Transverse colon (tissue), 3 donors: ENCODE measurements around the gene OR56B4.

Source experiments
- POLR2A ChIP-seq: fragments of 450-650 bp; IDR thresholded peaks from one replicate; pipeline ENCODE4 v1.6.1; 2016; ENCODE audit warnings: antibody characterized with exemption, mild to moderate bottlenecking, moderate library complexity
- TF ChIP-seq, protein P1 (sequence below), 5 experiments: fragments of 200-600 bp in 3 of 5; fragments of 450-650 bp in 2 of 5; sonication (generic) in 3 of 5; IDR thresholded peaks; 1 replicate in 2 of 5; 2 replicates in 3 of 5; pipeline ENCODE4 v1.5.1; 2016 to 2017; ENCODE audit warnings: antibody characterized with exemption in 5 of 5, inconsistent platforms in 3 of 5, mild to moderate bottlenecking in 2 of 5, moderate library complexity in 1 of 5

DNA sequence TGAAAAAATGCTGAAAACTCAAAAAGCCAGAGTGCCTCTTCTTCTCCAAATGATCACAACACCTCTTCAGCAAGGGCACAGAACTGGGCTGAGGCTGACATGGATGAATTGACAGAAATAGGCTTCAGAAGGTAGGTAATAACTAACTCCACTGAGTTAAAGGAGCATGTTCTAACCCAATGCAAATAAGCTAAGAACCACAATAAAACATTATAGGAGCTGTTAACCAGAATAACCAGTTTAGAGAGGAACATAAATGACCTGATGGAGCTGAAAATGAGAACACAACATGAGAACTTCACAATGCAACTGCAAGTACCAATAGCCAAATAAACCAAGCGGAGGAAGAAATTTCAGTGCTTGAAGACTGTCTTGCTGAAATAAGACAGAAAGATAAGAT, 9.2 kb downstream of the OR56B4 start:
- TF ChIP-seq, protein P1, sequence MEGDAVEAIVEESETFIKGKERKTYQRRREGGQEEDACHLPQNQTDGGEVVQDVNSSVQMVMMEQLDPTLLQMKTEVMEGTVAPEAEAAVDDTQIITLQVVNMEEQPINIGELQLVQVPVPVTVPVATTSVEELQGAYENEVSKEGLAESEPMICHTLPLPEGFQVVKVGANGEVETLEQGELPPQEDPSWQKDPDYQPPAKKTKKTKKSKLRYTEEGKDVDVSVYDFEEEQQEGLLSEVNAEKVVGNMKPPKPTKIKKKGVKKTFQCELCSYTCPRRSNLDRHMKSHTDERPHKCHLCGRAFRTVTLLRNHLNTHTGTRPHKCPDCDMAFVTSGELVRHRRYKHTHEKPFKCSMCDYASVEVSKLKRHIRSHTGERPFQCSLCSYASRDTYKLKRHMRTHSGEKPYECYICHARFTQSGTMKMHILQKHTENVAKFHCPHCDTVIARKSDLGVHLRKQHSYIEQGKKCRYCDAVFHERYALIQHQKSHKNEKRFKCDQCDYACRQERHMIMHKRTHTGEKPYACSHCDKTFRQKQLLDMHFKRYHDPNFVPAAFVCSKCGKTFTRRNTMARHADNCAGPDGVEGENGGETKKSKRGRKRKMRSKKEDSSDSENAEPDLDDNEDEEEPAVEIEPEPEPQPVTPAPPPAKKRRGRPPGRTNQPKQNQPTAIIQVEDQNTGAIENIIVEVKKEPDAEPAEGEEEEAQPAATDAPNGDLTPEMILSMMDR (IDR thresholded peaks at IDR 0.05), result no peak
- TF ChIP-seq POLR2A, result no peak
